Activated gamma-delta T cell treated with Interleukin-2 at 50 U/mL for 16 hours (primary cell): ENCODE measurements around the gene CD6.

Experiments
- DNase-seq: peaks from one replicate; pipeline ENCODE4 v3.0.0-alpha.2; 2020

Gene CD6

GRCh38 chr11:61034704-61035525 lies 63.4 kb downstream of the CD6 start:
- no peak for DNase-seq

- DNase-seq = no peak
These were observed 64.0 kb downstream of the CD6 start for GRCh38 chr11:61035526-61035835.

- DNase-seq = no peak
These were observed 66.1 kb downstream of the CD6 start for GRCh38 chr11:61037441-61038093.

GRCh38 chr11:61039916-61040315 lies 68.4 kb downstream of the CD6 start:
- DNase-seq = no peak

- peak; percentile 81 for DNase-seq
These were observed 70.5 kb downstream of the CD6 start for GRCh38 chr11:61041755-61042518.

- no peak for DNase-seq
These were observed 71.1 kb downstream of the CD6 start for GRCh38 chr11:61042537-61042936.

GRCh38 chr11:61042961-61043540 lies 71.6 kb downstream of the CD6 start:
- no peak for DNase-seq

GRCh38 chr11:61045271-61045670 lies 73.8 kb downstream of the CD6 start:
- no peak for DNase-seq

- no peak for DNase-seq
These were observed 75.4 kb downstream of the CD6 start for GRCh38 chr11:61046833-61047232.

- DNase-seq = no peak
These were observed 77.0 kb downstream of the CD6 start for GRCh38 chr11:61048368-61049062.

GRCh38 chr11:61049063-61049377 lies 77.5 kb downstream of the CD6 start:
- no peak for DNase-seq

GRCh38 chr11:61049859-61050258 lies 78.4 kb downstream of the CD6 start:
- DNase-seq = no peak

- DNase-seq = no peak
These were observed 80.9 kb downstream of the CD6 start for GRCh38 chr11:61052182-61052972.

- DNase-seq = no peak
These were observed 81.7 kb downstream of the CD6 start for GRCh38 chr11:61053191-61053590.

- no peak for DNase-seq
These were observed 83.0 kb downstream of the CD6 start for GRCh38 chr11:61054513-61054912.

GRCh38 chr11:61054927-61055562 lies 83.6 kb downstream of the CD6 start:
- no peak for DNase-seq

GRCh38 chr11:61055776-61056175 lies 84.3 kb downstream of the CD6 start:
- no peak for DNase-seq

- no peak for DNase-seq
These were observed 85.1 kb downstream of the CD6 start for GRCh38 chr11:61056571-61056970.

GRCh38 chr11:61056981-61057380 lies 85.5 kb downstream of the CD6 start:
- no peak for DNase-seq

GRCh38 chr11:61057615-61058014 lies 86.1 kb downstream of the CD6 start:
- no peak for DNase-seq

- no peak for DNase-seq
These were observed 87.2 kb downstream of the CD6 start for GRCh38 chr11:61058583-61059259.
